Right lung (tissue), 5 donors: Measurements from ENCODE around the gene PC. TPM values are rescaled to one million over a fixed set of nuclear protein-coding genes. Genes with fewer than 3 reads are reported as not detected.
"Not testable (repeated sequence)": the region's sequence is repeated elsewhere in the genome, so short reads cannot be mapped to it uniquely, and the experiment has no call there.

Experiments used
- DNase-seq, 2 donors: peaks; one replicate each; pipeline ENCODE4 v3.0.0-alpha.2; 2013
- polyA plus RNA-seq, 5 donors: library from polyadenylated mRNA; unstranded; fragments of 120-200 nt; gene quantifications; one replicate each; pipeline versions ENCODE4 v1.2.1 to v1.2.3, GENCODE V29; 2013; ENCODE audit warnings: inconsistent platforms in 1 of 5, low replicate concordance in 1 of 5; ENCODE audit not compliant: insufficient read length in 5 of 5, insufficient read depth in 1 of 5

Gene PC
- polyA plus RNA-seq, 5 donors, result 6.4 to 14.1 (median 8.0) TPM

DNA sequence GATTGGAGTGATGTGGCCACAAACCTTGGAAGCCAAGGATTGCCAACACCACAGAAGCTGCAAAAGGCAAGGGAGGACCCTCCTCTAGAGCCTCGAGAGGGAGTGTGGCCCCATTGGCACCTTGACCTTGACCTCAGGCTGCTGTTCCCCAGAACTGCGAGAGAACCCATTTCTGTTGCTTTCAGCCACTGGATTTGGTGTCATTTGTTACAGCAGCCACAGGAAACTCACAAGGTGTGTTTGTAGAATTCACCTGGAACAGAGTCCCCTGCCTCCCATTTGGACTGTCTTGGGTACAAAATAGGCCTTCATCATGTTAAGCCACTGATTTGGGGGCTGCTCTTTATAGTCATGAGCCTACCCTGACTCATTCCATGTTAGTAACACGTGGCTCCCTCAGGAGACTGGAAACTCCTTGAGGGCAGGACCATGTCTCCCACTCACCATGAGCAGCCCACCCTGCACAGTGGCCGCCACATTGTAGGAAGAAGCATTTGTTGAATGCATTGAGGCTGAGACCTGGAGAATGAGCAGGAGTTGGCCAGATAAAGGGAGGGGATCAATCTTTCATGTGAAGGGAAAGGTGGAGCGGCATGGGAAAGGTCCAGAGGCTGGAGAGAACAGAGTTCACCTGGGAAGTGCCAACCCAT lies 25.2 kb upstream of the PC start:
- no peak for DNase-seq

GRCh38 chr11:66981976-66982578 lies 23.9 kb upstream of the PC start:
- peak; percentile 52 to 54 for DNase-seq

DNA sequence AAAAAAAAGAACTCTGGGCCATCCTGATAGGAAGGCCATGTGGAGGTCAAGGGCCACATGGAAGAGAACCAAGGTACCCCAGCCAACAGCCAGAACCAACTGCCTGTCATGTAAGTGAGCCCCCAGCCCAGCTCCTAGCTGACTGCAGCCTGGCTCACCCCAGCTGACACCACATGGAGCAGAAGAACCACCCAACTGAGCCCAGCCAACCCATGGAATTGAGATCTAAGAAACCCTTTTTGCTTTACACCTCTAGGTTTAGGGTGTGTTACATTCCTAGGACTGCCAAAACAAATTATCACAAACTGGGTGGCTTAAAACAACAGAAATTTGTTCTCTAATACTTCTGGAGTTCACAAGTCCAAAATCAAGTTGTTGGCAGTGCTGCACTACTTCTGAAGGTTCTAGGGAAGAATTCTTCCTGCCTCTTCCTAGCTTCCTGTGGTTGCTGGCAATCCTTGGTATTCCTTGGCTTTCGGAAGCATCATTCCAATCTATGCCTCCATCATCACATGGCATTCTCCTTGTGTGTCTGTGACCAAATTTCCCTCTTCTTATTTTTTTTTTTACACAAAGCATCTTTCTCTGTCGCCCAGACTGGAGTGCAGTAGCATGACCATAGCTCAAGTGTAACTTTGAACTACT lies 21.3 kb upstream of the PC start:
- no peak for DNase-seq

GRCh38 chr11:66978717-66979116 lies 20.5 kb upstream of the PC start:
- no peak for DNase-seq

- no peak for DNase-seq
Measured at GRCh38 chr11:66978229-66978628, 20.0 kb upstream of the PC start.

- no peak for DNase-seq
Measured at GRCh38 chr11:66976925-66977324, 18.7 kb upstream of the PC start.

GRCh38 chr11:66976028-66976467 lies 17.9 kb upstream of the PC start:
- DNase-seq, result no peak

- no peak for DNase-seq
Measured at GRCh38 chr11:66975405-66976027, 17.3 kb upstream of the PC start.

DNA sequence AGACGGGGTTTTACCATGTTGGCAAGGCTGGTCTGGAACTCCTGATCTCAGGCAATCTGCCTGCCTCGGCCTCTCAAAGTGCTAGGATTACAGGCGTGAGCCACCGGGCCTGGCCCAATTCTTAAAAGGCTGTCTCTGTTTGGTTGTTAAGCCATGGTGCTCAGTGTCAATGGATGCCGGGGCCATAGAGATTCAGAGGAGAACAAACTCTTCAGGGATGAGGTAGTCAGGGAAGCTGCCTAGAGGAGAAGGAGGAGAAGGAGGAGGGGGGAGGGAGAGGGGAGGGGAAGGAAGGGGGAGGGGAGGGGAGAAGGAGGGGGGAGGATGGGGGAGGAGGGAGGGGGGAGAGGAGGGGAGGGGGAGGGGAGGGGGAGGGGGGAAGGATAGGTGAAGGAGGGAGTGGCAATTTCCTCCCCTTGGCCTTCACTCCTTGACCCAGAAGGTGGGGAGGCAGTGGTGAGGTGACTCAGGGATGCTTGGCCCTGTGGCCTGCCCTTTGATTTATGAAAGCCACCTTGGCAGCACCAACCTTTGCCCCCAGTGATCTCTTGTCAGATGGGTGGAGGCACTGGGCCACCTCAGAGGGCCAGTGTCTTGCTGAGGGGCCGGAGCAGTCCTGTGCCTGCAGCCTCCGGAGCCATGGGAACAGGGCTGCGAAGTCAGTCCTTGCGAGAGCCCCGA lies 16.7 kb upstream of the PC start, which contains the start of gene C11orf86:
C11orf86 (plus strand) TSS at position 581 of the 681 bp plus-strand sequence; CDS start at position 640, 59 bp downstream.
- DNase-seq, result no peak

- DNase-seq, result no peak
Measured at GRCh38 chr11:66973956-66974580, 15.9 kb upstream of the PC start.

DNA sequence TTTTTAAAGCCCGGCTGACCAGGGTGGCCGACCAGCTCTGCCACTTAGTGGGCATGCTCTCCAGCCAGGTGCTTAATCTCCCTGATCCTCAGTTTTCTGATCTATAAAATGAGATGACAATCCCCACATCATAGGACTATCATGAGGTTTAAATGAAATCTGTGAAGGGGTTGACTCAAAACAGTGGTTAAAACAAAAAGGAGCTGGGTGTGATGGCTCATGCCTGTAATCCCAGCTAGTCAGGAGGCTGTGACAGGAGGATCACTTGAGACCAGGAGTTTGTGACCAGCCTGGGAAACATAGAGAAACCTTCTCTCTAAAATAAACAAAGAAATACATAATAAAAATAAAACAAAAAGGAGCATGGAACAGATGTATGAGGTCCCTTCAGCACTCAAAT lies 13.3 kb upstream of the PC start:
- no peak for DNase-seq

- DNase-seq, result no peak
Measured at GRCh38 chr11:66970807-66971442, 12.7 kb upstream of the PC start.

DNA sequence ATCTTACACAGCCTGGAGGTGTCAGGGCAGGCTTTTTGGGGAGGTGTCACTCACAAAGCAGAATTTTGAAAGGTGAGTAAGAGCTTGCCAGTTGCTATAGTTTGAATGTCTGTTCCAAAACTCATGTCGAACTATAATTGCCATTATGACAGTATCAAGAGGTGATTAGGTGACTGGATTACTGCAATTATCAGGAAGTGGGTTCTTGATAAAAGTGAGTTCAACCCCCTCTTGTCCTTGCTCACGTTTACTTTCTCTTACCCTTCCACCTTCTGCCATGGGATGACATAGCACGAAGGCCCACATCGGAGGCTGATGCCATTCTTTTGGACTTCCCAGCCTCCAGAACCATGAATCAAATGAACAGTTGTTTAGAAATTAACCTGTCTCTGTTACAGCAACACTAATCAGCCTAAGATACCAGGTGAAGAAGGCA lies 12.2 kb upstream of the PC start:
- DNase-seq, result no peak

DNA sequence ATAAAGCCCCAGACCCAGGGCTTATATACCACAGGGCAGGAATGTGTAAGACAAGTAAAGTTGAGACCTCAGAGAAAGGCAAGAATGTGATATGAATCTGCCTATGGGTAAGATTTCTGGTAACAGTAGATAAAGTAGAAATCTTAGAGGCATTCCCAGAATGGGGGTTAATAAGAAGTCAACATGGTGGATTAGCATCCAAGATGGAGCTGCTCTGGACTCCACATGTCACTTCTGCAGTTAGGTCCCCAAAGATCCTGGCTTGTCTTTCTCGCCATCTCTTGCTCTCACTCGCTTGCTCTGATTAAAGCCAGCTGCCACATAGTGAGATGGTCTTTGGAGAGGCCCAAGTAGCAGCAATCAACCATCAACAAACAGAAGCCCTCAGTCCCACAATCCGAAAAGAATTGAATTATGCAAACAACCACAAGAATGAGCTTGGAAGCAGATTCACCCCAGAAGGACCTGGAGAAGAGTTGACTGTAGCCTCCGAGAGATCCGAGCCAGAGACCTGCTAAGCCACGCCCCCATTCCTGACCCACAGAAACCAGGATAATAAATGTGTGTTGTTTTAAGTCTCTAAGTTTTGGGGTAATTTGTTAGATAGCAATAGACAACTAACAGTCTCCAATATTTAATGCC lies 11.5 kb upstream of the PC start:
- no peak for DNase-seq

DNA sequence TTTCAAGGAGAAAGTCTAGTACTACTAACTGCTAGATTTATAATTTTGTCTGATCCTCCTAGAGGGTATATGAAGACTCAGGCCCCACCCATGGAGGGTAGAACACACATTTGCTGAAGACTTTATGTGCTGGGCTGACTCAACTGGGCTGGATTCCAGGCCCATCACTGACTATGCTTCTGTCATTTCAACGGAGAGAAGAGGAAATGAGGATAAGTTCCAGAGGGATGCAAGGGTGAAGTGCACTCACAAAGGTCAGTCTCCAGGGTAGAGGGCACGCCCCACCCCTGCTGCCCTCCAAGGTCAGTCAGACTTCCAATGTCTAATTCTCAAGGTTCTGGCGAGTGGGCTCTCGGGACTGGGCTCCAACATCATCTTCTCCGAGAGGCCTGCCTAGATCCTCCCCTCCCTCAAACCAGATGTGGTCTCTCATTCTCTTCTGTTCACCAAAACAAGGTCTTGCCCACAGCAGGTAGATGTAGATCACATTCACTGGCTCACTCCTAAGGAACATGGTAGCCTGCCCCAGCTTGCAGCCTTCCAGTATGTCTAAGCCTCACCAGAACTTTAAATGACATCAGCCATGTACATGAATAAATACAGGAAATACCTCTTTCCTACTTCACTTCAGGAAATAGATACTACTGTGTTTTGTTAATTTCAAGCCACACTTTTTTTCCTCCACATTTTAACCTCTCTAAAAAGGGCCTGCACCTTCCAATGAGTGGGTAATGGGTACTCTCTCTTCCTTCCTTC lies 9.7 kb upstream of the PC start:
- no peak for DNase-seq

- no peak for DNase-seq
Measured at GRCh38 chr11:66966351-66966750, 8.2 kb upstream of the PC start.

- no peak for DNase-seq
Measured at GRCh38 chr11:66964495-66964894, 6.3 kb upstream of the PC start.

DNA sequence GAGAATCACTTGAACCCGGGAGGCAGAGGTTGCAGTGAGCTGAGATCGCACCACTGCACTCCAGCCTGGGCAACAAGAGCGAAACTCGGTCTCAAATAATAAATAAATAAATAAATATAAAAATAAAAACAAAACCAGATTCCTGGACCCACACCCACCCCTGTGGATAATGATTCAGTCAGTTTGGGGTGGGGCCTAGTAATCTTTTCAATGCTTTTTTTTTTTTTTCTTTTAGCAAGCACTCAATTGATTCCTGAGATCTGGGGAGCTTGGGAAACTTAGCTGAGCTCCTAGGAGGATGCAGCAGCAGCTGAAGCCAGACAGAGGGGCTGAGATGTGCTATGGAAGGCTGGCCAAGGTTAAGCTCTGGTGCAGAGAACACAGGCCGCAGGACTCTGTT lies 4.6 kb upstream of the PC start:
- DNase-seq, result no peak

DNA sequence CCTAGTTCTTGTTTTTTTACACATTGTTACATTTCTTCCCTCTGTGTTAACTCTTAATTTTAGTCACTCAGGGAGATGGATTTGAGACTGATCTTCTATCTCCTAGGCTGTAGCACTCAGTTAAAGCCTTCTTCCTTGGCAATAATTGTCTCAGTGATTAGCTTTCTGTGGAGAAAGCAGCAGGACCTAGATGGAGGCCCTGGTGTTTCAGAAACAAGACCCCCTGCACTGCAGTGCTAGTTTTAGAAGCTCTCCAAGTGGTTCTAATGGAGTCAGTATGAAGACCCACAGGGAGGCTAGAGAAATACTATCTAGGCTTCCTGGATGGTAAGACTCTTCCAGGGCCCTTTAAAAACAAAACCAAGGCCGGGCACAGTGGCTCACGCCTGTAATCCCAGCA lies 4.1 kb upstream of the PC start:
- no peak for DNase-seq

- not testable (repeated sequence) for DNase-seq
Measured at GRCh38 chr11:66961691-66962213, 3.6 kb upstream of the PC start.
